ENCODE measurements around the gene CHERP. TPM values are rescaled to one million over a fixed set of nuclear protein-coding genes. Genes with fewer than 3 reads are reported as not detected.

CHERP gene
- total and polyA plus RNA-seq, 2 of the 4 experiments (the other 2 are of a cell fraction): 0.54 to 13.5 TPM

DNA sequence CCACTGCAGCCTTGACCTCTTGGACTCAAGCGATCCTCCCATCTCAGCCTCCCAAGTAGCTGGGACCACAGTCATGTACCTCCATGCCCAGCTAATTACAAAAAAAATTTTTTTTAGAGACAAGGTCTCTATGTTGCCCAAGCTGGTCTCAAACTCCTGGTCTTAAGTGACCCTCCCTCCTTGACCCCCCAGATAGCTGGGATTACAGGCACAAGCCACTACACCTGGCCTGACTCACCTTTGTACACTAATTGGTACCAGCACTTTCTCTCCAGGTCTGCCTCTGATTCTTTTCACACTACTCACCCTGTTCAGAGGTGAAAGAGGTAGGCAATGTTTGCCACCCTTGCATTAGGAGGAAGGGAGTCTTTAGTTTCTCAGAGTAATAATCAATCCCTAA lies 64.9 kb downstream of the CHERP start:
- CTCF ChIA-PET: no interaction called here

More for the DNA sequence above, 64.9 kb downstream of the CHERP start:
- WGBS, 2 experiments (ENCODE audit: extremely low coverage in 2 of 2, insufficient read length in 1 of 2): 100% methylated on average over 1 of the region's 1 CpG; no CpG with 5 or more reads in 1 of the 2 experiments
- Histone ChIP-seq H3K9me1 (ENCODE audit: insufficient read depth, low read length) (no peaks in the 10 kb centered on the region), H3K4ac (ENCODE audit: low read depth, low read length) (no peak overlapping the region), H4K8ac (ENCODE audit: low read depth in 2 of 2, low read length in 2 of 2) (no peak overlapping the region), H3K4me3 (ENCODE audit: insufficient read depth, low read depth, low read length) (no peak overlapping the region), H4K20me1 (ENCODE audit: insufficient read depth, low read length) (no peaks in the 10 kb centered on the region), H3K18ac (ENCODE audit: low read depth, low read length) (no peak overlapping the region), H3K4me2 (ENCODE audit: low read depth, low read length) (no peak overlapping the region), H3K4me1 (ENCODE audit: control insufficient read depth, insufficient read depth, low read length) (0 out of 2 replicates have a peak, but pooled peaks cover 1% of the 10 kb centered on the region), H3K79me1 (ENCODE audit: low read depth in 1 of 2, low read length in 2 of 2) (no peaks in the 10 kb centered on the region), H2AK5ac (ENCODE audit: low read depth, low read length) (no peak overlapping the region), H2BK5ac (ENCODE audit: low read depth, low read length, poor library complexity, severe bottlenecking) (no peak overlapping the region), H3K9me3 (ENCODE audit: control insufficient read depth, insufficient read depth, low read length) (no peaks in the 10 kb centered on the region), H2AFZ (replicated peaks; ENCODE audit: low read length, poor library complexity) (no peak overlapping the region), H2BK120ac (ENCODE audit: low read depth, low read length) (no peak overlapping the region), H3K14ac (replicated peaks; ENCODE audit: low read depth, low read length) (no peak overlapping the region), H3K23ac (ENCODE audit: low read depth, low read length) (no peak overlapping the region), H2BK15ac (ENCODE audit: low read depth, low read length) (no peak overlapping the region), H2BK20ac (ENCODE audit: low read depth, low read length) (no peak overlapping the region), H3K9ac (ENCODE audit: low read depth, low read length) (no peak overlapping the region), H3K36me3 (ENCODE audit: control insufficient read depth, insufficient read depth, low read length) (no peaks in the 10 kb centered on the region), H3K56ac (ENCODE audit: extremely low read depth, insufficient read depth, low read length) (no peak overlapping the region), H4K91ac (ENCODE audit: insufficient read depth, low read depth, low read length) (no peak overlapping the region), H2AK9ac (replicated peaks; ENCODE audit: low read depth, low read length, poor library complexity) (no peak overlapping the region), H4K5ac (ENCODE audit: low read depth, low read length) (no peak overlapping the region), H3K27me3 (ENCODE audit: control insufficient read depth, insufficient read depth, low read length) (0 out of 2 replicates have a peak, but pooled peaks cover 2% of the 10 kb centered on the region), H3K27ac (ENCODE audit: insufficient read depth, low read length) (no peak overlapping the region)
- in situ Hi-C loops (cut with MboI; ENCODE audit: low sequenced_read_pairs) (no loop called here), dilution Hi-C loops (cut with HindIII; ENCODE audit: low sequenced_read_pairs, unreplicated experiment) (no loop called here), intact Hi-C loops (cut with micrococcal nuclease) (no loop called here)
- ATAC-seq (ENCODE audit: low read depth) (no peak), DNase-seq (no peak)
- POLR2A ChIA-PET (ENCODE audit: unreplicated experiment): no interaction called here
- TF ChIP-seq RFX5 (IDR thresholded peaks at IDR 0.05; ENCODE audit: low read depth, low read length) (no peak), SMC3 (IDR thresholded peaks at IDR 0.05; ENCODE audit: low read depth, low read length) (no peak), CEBPB (IDR thresholded peaks at IDR 0.05; ENCODE audit: low read depth, low read length) (no peak), POLR2A (IDR thresholded peaks at IDR 0.05; ENCODE audit: low read depth, low read length) (no peak), FOS (IDR thresholded peaks at IDR 0.05; ENCODE audit: low read depth, low read length) (no peak), NFE2L2 (IDR thresholded peaks at IDR 0.05; ENCODE audit: low read depth, low read length) (no peak), CHD1 (IDR thresholded peaks at IDR 0.05; ENCODE audit: low read depth, low read length) (no peak), MAFK (IDR thresholded peaks at IDR 0.05; ENCODE audit: low read depth, low read length) (no peak), RCOR1 (IDR thresholded peaks at IDR 0.05; ENCODE audit: insufficient replicate concordance, low read length) (no peak), MAZ (IDR thresholded peaks at IDR 0.05; ENCODE audit: borderline replicate concordance, low read depth, low read length) (no peak), MXI1 (IDR thresholded peaks at IDR 0.05; ENCODE audit: borderline replicate concordance, low read depth, low read length) (no peak), RAD21 (IDR thresholded peaks at IDR 0.05; ENCODE audit: low read length) (no peak), BHLHE40 (IDR thresholded peaks at IDR 0.05; ENCODE audit: low read depth, low read length) (no peak)
- TF ChIP-seq, protein P1, sequence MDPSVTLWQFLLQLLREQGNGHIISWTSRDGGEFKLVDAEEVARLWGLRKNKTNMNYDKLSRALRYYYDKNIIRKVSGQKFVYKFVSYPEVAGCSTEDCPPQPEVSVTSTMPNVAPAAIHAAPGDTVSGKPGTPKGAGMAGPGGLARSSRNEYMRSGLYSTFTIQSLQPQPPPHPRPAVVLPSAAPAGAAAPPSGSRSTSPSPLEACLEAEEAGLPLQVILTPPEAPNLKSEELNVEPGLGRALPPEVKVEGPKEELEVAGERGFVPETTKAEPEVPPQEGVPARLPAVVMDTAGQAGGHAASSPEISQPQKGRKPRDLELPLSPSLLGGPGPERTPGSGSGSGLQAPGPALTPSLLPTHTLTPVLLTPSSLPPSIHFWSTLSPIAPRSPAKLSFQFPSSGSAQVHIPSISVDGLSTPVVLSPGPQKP (IDR thresholded peaks at IDR 0.05; ENCODE audit: borderline replicate concordance, low read depth, low read length): no peak
- TF ChIP-seq, protein P2, sequence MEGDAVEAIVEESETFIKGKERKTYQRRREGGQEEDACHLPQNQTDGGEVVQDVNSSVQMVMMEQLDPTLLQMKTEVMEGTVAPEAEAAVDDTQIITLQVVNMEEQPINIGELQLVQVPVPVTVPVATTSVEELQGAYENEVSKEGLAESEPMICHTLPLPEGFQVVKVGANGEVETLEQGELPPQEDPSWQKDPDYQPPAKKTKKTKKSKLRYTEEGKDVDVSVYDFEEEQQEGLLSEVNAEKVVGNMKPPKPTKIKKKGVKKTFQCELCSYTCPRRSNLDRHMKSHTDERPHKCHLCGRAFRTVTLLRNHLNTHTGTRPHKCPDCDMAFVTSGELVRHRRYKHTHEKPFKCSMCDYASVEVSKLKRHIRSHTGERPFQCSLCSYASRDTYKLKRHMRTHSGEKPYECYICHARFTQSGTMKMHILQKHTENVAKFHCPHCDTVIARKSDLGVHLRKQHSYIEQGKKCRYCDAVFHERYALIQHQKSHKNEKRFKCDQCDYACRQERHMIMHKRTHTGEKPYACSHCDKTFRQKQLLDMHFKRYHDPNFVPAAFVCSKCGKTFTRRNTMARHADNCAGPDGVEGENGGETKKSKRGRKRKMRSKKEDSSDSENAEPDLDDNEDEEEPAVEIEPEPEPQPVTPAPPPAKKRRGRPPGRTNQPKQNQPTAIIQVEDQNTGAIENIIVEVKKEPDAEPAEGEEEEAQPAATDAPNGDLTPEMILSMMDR (conservative IDR thresholded peaks at IDR 0.05; ENCODE audit: low read depth, low read length): no peak
- TF ChIP-seq, protein P3, sequence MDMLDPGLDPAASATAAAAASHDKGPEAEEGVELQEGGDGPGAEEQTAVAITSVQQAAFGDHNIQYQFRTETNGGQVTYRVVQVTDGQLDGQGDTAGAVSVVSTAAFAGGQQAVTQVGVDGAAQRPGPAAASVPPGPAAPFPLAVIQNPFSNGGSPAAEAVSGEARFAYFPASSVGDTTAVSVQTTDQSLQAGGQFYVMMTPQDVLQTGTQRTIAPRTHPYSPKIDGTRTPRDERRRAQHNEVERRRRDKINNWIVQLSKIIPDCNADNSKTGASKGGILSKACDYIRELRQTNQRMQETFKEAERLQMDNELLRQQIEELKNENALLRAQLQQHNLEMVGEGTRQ (IDR thresholded peaks at IDR 0.05; ENCODE audit: low read depth, low read length): no peak
- BruUV-seq (replicated peaks): no TSS peak
